SU-DHL-6 (cell line): Measurements from ENCODE around the gene KRTAP19-6.

Experiments
- EZH2phosphoT487 ChIP-seq: fragments of 200-600 bp; sonication (generic), shearing (Covaris generic); conservative IDR thresholded peaks from 2 replicates; pipeline ENCODE4 v1.6.1; 2018; ENCODE audit warnings: mild to moderate bottlenecking, antibody characterized with exemption, low read length, moderate library complexity, mixed read lengths
- TF ChIP-seq, protein P1 (sequence below): fragments of 200-600 bp; sonication (generic); IDR thresholded peaks from one replicate; pipeline ENCODE4 v1.5.1; 2017; ENCODE audit warnings: antibody characterized with exemption, mild to moderate bottlenecking, low read length, moderate library complexity; ENCODE audit not compliant: insufficient read depth, poor library complexity, severe bottlenecking

DNA sequence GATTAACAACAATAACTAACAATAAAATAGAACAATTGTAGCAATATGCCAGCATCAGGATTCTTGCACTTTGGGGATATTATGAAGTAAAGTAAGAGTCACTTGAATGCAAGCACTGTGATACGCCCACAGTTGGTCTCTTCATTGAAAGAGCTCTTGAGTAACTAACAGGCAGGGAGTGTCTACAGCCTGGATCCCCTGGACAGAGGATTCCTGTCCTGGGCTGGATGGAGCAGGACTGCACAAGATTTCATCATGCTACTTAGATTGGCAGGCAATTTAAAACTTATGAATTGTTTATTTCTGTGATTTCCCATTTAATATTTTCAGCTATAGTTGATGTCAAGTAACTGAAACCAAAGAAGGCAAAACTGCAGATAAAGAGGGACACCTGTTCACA lies 26.0 kb downstream of the KRTAP19-6 start:
- TF ChIP-seq, protein P1, sequence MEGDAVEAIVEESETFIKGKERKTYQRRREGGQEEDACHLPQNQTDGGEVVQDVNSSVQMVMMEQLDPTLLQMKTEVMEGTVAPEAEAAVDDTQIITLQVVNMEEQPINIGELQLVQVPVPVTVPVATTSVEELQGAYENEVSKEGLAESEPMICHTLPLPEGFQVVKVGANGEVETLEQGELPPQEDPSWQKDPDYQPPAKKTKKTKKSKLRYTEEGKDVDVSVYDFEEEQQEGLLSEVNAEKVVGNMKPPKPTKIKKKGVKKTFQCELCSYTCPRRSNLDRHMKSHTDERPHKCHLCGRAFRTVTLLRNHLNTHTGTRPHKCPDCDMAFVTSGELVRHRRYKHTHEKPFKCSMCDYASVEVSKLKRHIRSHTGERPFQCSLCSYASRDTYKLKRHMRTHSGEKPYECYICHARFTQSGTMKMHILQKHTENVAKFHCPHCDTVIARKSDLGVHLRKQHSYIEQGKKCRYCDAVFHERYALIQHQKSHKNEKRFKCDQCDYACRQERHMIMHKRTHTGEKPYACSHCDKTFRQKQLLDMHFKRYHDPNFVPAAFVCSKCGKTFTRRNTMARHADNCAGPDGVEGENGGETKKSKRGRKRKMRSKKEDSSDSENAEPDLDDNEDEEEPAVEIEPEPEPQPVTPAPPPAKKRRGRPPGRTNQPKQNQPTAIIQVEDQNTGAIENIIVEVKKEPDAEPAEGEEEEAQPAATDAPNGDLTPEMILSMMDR: no peak
- no peak for TF ChIP-seq EZH2phosphoT487
